ENCODE data around the gene REN. TPM values are rescaled to one million over a fixed set of nuclear protein-coding genes. Genes with fewer than 3 reads are reported as not detected.
A peak's percentile ranks its signal among the peaks of the same experiment; 100 is the strongest.

Gene REN
- total and polyA plus RNA-seq, 2 donors (not counting 3 experiments of a cell fraction or from before 2014, with no cell fraction given) = 0.11 TPM; not detected in 1

GRCh38 chr1:204196068-204196795 is 30.1 kb upstream of the REN start, which contains the start of gene KISS1:
KISS1 (minus strand) TSS chr1:204196491; CDS start chr1:204192876, 3,615 bp downstream.
- POLR2A ChIA-PET = no interaction called here
- Histone ChIP-seq H3K36me3 (ENCODE audit: control insufficient read depth in 2 of 2, extremely low read depth in 1 of 2, insufficient read depth in 2 of 2, low read length in 2 of 2) (no peaks in the 10 kb centered on the region), H3K27me3 (ENCODE audit: control insufficient read depth in 2 of 2, insufficient read depth in 2 of 2, low read length in 2 of 2) (no peaks in the 10 kb centered on the region), H2AFZ (ENCODE audit: low read depth, low read length) (peak within 1 kb of the TSS; percentile 72), H3K9ac (replicated peaks; ENCODE audit: extremely low read depth, insufficient read depth, low read length) (no peak within 1 kb of the TSS), H3K27ac (ENCODE audit: insufficient read depth, low read depth, low read length) (peak within 1 kb of the TSS; percentile 87), H3K4me2 (ENCODE audit: insufficient read depth, low read length) (no peak within 1 kb of the TSS), H3K9me3 (replicated peaks; ENCODE audit: control insufficient read depth, insufficient read depth, low read length) (no peaks in the 10 kb centered on the region), H3K79me2 (ENCODE audit: control insufficient read depth, insufficient read depth, low read length) (no peaks in the 10 kb centered on the region), H3K4me3 (replicated peaks in 1 of 3; ENCODE audit: insufficient read depth in 1 of 3, low read depth in 1 of 3, low read length in 3 of 3) (no peak within 1 kb of the TSS), H4K20me1 (replicated peaks; ENCODE audit: control insufficient read depth, extremely low read depth, insufficient read depth, low read length) (no peaks in the 10 kb centered on the region), H3K9me1 (replicated peaks; ENCODE audit: control insufficient read depth, extremely low read depth, insufficient read depth, low read length) (no peaks in the 10 kb centered on the region), H3K4me1 (ENCODE audit: control insufficient read depth, extremely low read depth, insufficient read depth, low read length) (peaks cover 39% of the 10 kb centered on the region)
- DNase-seq (ENCODE audit: low read depth, low spot score) (no peak), FAIRE-seq (peak; percentile 55)
- dilution Hi-C loops (cut with MboI; ENCODE audit: extremely low pct_ligation_motif_present, low sequenced_read_pairs) (no loop called here), intact Hi-C loops (cut with micrococcal nuclease) (no loop called here)
- no TSS peak for BruUV-seq (replicated peaks)
- no peak for TF ChIP-seq POLR2AphosphoS5 (IDR thresholded peaks at IDR 0.05; ENCODE audit: insufficient read depth, low read depth, low read length)
- no peak for TF ChIP-seq POLR2A (IDR thresholded peaks at IDR 0.05; ENCODE audit: low read depth, low read length)
- TF ChIP-seq EZH2 (IDR thresholded peaks at IDR 0.05; ENCODE audit: borderline replicate concordance, low read depth, low read length, severe bottlenecking) = no peak
- TF ChIP-seq MYC (IDR thresholded peaks at IDR 0.05; ENCODE audit: low read depth, low read length) = no peak
- no peak for TF ChIP-seq CTCF (IDR thresholded peaks at IDR 0.05; ENCODE audit: extremely low read depth in 1 of 2, insufficient read depth in 1 of 2, low read depth in 1 of 2, low read length in 2 of 2)
- no peak for TF ChIP-seq GATA2 (IDR thresholded peaks at IDR 0.05; ENCODE audit: insufficient read depth, insufficient read length, low read depth, low read length)
- TF ChIP-seq MAX (IDR thresholded peaks at IDR 0.05; ENCODE audit: insufficient read depth, insufficient read length) = no peak
- TF ChIP-seq FOS (IDR thresholded peaks at IDR 0.05; ENCODE audit: borderline replicate concordance, insufficient read depth, low read length) = no peak
- no peak for TF ChIP-seq JUN (IDR thresholded peaks at IDR 0.05; ENCODE audit: borderline replicate concordance, insufficient read depth, insufficient read length, low read depth)
- CTCF ChIA-PET = interaction anchor here (3.8 kb wide), 1 partner anchor 10 kb away, joined by 86 read pairs; no protein-coding TSS in a partner anchor

Data from endothelial cell of umbilical vein (primary cell).